K562 (cell line): ENCODE data around the gene P4HB. TPM values are rescaled to one million over a fixed set of nuclear protein-coding genes. Genes with fewer than 3 reads are reported as not detected.

Experiments used
- ATAC-seq: fragments of 200-7000 bp; cut with Tn5 transposase; 3 replicates; pipeline ENCODE4 v1.9.1; 2020; ENCODE audit warnings: moderate library complexity
- BruUV-seq: library from RNA; stranded (reverse); fragments of 400-500 nt; replicated peaks from 2 replicates; lab custom pipeline; 2021; lab: Mats Ljungman, UMichigan
- CTCF ChIA-PET: fragments of 300-600 bp; formaldehyde crosslinking; extraction: SDS; loops from one replicate; lab custom pipeline; 2021; ENCODE audit warnings: low intra/inter-chr PET ratio; lab: Yijun Ruan, JAX
- POLR2A ChIA-PET: fragments of 300-600, 350-650 bp; sonication (Branson Sonifier 250); formaldehyde crosslinking; extraction: SDS; loops from one replicate; lab custom pipeline; 2021; ENCODE audit warnings: antibody characterized with exemption, inconsistent platforms; lab: Yijun Ruan, JAX
- DNase-seq, 4 experiments: peaks; one replicate each; pipeline versions ENCODE4 v3.0.0 to v3.0.0-alpha.2; 2011 to 2018; ENCODE audit warnings: low spot score in 3 of 4, mixed read lengths in 3 of 4; ENCODE audit errors: extremely low read depth in 1 of 4
- FAIRE-seq: peaks from 2 replicates; lab custom pipeline; 2011; peaks lifted over from hg19 to GRCh38; lab: Jason Lieb, UNC
- H2AFZ ChIP-seq: 2 replicates; pipeline ENCODE4 v1.6.0; 2011; ENCODE audit warnings: low read depth, low read length, control low read depth, inconsistent platforms
- H3K27ac ChIP-seq: fragments of 200-600 bp; 3 replicates; pipeline ENCODE4 v1.8.0; 2011; ENCODE audit warnings: low read depth, mild to moderate bottlenecking, control low read depth, inconsistent platforms, low read length, moderate library complexity, mixed read lengths; ENCODE audit errors: extremely low read depth
- H3K27me3 ChIP-seq, 2 experiments: fragments of 300-600 bp in 1 of 2; 2 replicates in 1 of 2; 3 replicates in 1 of 2; pipeline versions ENCODE4 v1.6.0 to v1.8.0; 2011; ENCODE audit warnings: inconsistent platforms in 2 of 2, low read length in 2 of 2, mild to moderate bottlenecking in 1 of 2, mixed read lengths in 1 of 2, moderate library complexity in 1 of 2; ENCODE audit not compliant: control insufficient read depth in 2 of 2, insufficient read depth in 2 of 2
- H3K36me3 ChIP-seq: fragments of 300-600 bp; 3 replicates; pipeline ENCODE4 v1.8.0; 2011; ENCODE audit warnings: mild to moderate bottlenecking, low read length, inconsistent platforms; ENCODE audit not compliant: control insufficient read depth, insufficient read depth
- H3K4me1 ChIP-seq, 2 experiments: fragments of 200-600 bp in 1 of 2; replicated peaks in 1 of 2; 2 replicates in 1 of 2; 3 replicates in 1 of 2; pipeline versions ENCODE4 v1.5.1 to v1.8.0; 2011; ENCODE audit warnings: inconsistent platforms in 2 of 2, low read length in 2 of 2, mild to moderate bottlenecking in 1 of 2, mixed read lengths in 1 of 2, moderate library complexity in 1 of 2; ENCODE audit not compliant: control insufficient read depth in 2 of 2, insufficient read depth in 2 of 2
- H3K4me2 ChIP-seq: 2 replicates; pipeline ENCODE4 v1.6.1; 2011; ENCODE audit warnings: low read length, control low read depth, inconsistent platforms, mixed read lengths; ENCODE audit not compliant: insufficient read depth
- H3K4me3 ChIP-seq: fragments of 200-600 bp; sonication (generic), shearing (Covaris generic); 2 replicates; pipeline ENCODE4 v1.5.1; 2016; ENCODE audit warnings: control low read depth, inconsistent platforms
- H3K79me2 ChIP-seq: fragments of 200-600 bp; 3 replicates; pipeline ENCODE4 v1.8.0; 2011; ENCODE audit warnings: low read length, inconsistent platforms; ENCODE audit not compliant: control insufficient read depth, insufficient read depth
- H3K9ac ChIP-seq, 2 experiments: 2 replicates each; pipeline versions ENCODE4 v1.6.0 to v1.6.1; 2011; ENCODE audit warnings: low read depth in 2 of 2, low read length in 2 of 2, control low read depth in 1 of 2, inconsistent platforms in 1 of 2, mild to moderate bottlenecking in 1 of 2, mixed read lengths in 1 of 2; ENCODE audit not compliant: insufficient read depth in 1 of 2
- H3K9me1 ChIP-seq: one replicate; pipeline ENCODE4 v1.6.0; 2011; ENCODE audit warnings: inconsistent platforms, mild to moderate bottlenecking, low read length, moderate library complexity; ENCODE audit not compliant: control insufficient read depth, insufficient read depth
- H3K9me3 ChIP-seq: replicated peaks from 2 replicates; pipeline ENCODE4 v1.5.1; 2011; ENCODE audit warnings: low read depth, low read length, inconsistent platforms; ENCODE audit not compliant: control insufficient read depth, insufficient read depth
- H4K20me1 ChIP-seq: replicated peaks from 2 replicates; pipeline ENCODE4 v1.6.1; 2011; ENCODE audit warnings: low read length, inconsistent platforms, mixed read lengths; ENCODE audit not compliant: control insufficient read depth, insufficient read depth
- BMI1 ChIP-seq: fragments of 150-350 bp; IDR thresholded peaks from 2 replicates; pipeline ENCODE4 v1.6.1; 2014; ENCODE audit warnings: low read length
- FOSL1 ChIP-seq: fragments of 200-800 bp; sonication (Bioruptor generic); conservative IDR thresholded peaks from 2 replicates; pipeline ENCODE4 v1.6.1; 2016; ENCODE audit warnings: missing genetic modification characterization, missing compliant biosample characterization
- FUS ChIP-seq: fragments of 200-400 bp; formaldehyde crosslinking; optimal IDR thresholded peaks from 2 replicates; pipeline ENCODE3; 2017; ENCODE audit warnings: low read depth, low read length
- HNRNPK ChIP-seq: fragments of 200-400 bp; formaldehyde crosslinking; IDR thresholded peaks from one replicate; pipeline ENCODE4 v1.6.1; 2018; ENCODE audit warnings: mild to moderate bottlenecking, low read depth, low read length; ENCODE audit not compliant: poor library complexity, severe bottlenecking
- MIER1 ChIP-seq: fragments of 450-650 bp; IDR thresholded peaks from 2 replicates; pipeline ENCODE4 v1.6.1; 2016; ENCODE audit warnings: antibody characterized with exemption, mild to moderate bottlenecking, low read depth
- NFRKB ChIP-seq: fragments of 450-650 bp; IDR thresholded peaks from 2 replicates; pipeline ENCODE4 v1.6.1; 2016; ENCODE audit warnings: low read depth
- NRF1 ChIP-seq, 2 experiments: fragments of 450-650 bp; IDR thresholded peaks in 1 of 2; conservative IDR thresholded peaks in 1 of 2; 2 replicates each; pipeline ENCODE4 v1.6.1; 2014; ENCODE audit warnings: mild to moderate bottlenecking in 2 of 2
- POLR2A ChIP-seq: fragments of 450-650 bp; conservative IDR thresholded peaks from 2 replicates; pipeline ENCODE4 v1.6.1; 2016
- RBFOX2 ChIP-seq: fragments of 200-400 bp; formaldehyde crosslinking; IDR thresholded peaks from 2 replicates; pipeline ENCODE4 v1.6.1; 2017; ENCODE audit warnings: low read depth, mild to moderate bottlenecking, low read length, moderate library complexity
- SIRT6 ChIP-seq: IDR thresholded peaks from one replicate; pipeline ENCODE4 v1.6.1; 2012; ENCODE audit warnings: low read depth, mild to moderate bottlenecking, control low read depth, inconsistent platforms, low read length, moderate library complexity
- TCF7L2 ChIP-seq: fragments of 150-350 bp; IDR thresholded peaks from 2 replicates; pipeline ENCODE4 v1.6.1; 2016; ENCODE audit warnings: low read depth, mild to moderate bottlenecking, low read length, moderate library complexity
- ZBTB17 ChIP-seq: fragments of 450-650 bp; formaldehyde crosslinking; IDR thresholded peaks from 2 replicates; pipeline ENCODE4 v1.4.0; 2020; ENCODE audit warnings: mild to moderate bottlenecking
- ZNF121 ChIP-seq: sonication (generic); formaldehyde crosslinking; conservative IDR thresholded peaks from 2 replicates; pipeline ENCODE4 v1.8.0; 2022; ENCODE audit warnings: missing genetic modification reagents
- ZNF217 ChIP-seq: sonication (generic); formaldehyde crosslinking; IDR thresholded peaks from 2 replicates; pipeline ENCODE4 v1.8.0; 2022; ENCODE audit warnings: mild to moderate bottlenecking, missing genetic modification reagents
- WGBS: fragments of 100-300 bp; shearing (Covaris generic); methylation state at CpG from one replicate; pipeline ENCODE4 v1.1.6; 2016; ENCODE audit warnings: low coverage, mixed read lengths; ENCODE audit not compliant: insufficient coverage; ENCODE audit errors: missing lambda C conversion rate; 5-methylcytosine and 5-hydroxymethylcytosine counted together
- in situ Hi-C: fragments of 300-500 bp; cut with MboI; formaldehyde crosslinking; loops from 4 replicates; pipeline ENCODE4 v1.15.0; 2018; ENCODE audit warnings: inconsistent platforms, mixed read lengths
- intact Hi-C: fragments of 100-400 bp; cut with micrococcal nuclease; formaldehyde crosslinking; loops from 2 replicates; pipeline ENCODE4 v1.14.2; 2022
- polyA plus RNA-seq, 8 experiments: library from polyadenylated mRNA; depleted of rRNA in 4 of 8; stranded (reverse) in 5 of 8; unstranded in 3 of 8; fragments of >200 nt; fragmentation: Nextera tagmentation in 2 of 8; fragmentation: Illumina TruSeq in 1 of 8; extraction: Ambion mirVana in 2 of 8; extraction: Trizol in 1 of 8; gene quantifications; 2 replicates each; pipeline versions ENCODE4 v1.2.1 to v1.2.3, GENCODE V29; 2011 to 2014; ENCODE audit warnings: inconsistent platforms in 1 of 8, missing spikeins in 1 of 8
- total RNA-seq, 7 experiments: library from RNA; depleted of rRNA in 6 of 7; stranded (reverse); fragments of >200 nt in 6 of 7; fragmentation: Illumina TruSeq in 2 of 7; extraction: Trizol in 2 of 7; gene quantifications; 2 replicates each; pipeline versions ENCODE4 v1.2.1 to v1.2.3, GENCODE V29; 2011 to 2021; ENCODE audit warnings: low replicate concordance in 1 of 7
- TF ChIP-seq, protein P1 (sequence below): sonication (generic); formaldehyde crosslinking; IDR thresholded peaks from 2 replicates; pipeline ENCODE4 v1.8.0; 2023; ENCODE audit warnings: missing genetic modification reagents, mild to moderate bottlenecking, borderline replicate concordance
- TF ChIP-seq, protein P2 (sequence below): fragments of 450-650 bp; IDR thresholded peaks from 2 replicates; pipeline ENCODE4 v1.7.1; 2018; ENCODE audit warnings: mild to moderate bottlenecking, low read depth; ENCODE audit not compliant: partially characterized antibody

P4HB gene
- total and polyA plus RNA-seq, 9 of the 15 experiments (the other 6 are each of a cell fraction or from before 2014, with no cell fraction given), result 4.4 to 645 (median 325) TPM

DNA sequence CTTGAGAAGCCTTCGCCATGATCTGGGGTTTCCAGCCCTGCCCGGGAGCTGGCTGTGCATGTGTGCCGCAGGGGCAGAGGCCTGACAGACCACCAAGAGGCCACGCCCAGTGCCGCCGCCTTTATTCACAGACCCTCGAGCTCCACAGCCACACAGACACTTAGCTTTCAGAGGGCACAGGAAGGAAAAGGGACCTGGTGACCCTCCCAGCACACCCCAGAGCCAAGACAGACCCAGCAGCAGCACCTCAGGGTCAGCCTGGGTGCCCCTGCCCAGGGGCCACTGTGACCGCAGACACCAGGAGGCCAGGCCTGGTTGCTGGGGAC is 38.1 kb downstream of the P4HB start:
- Histone ChIP-seq H3K79me2 (no peaks in the 10 kb centered on the region), H3K4me1 (peaks cover 19 to 70% of the 10 kb centered on the region in 2 experiments), H2AFZ (peak overlapping the region; percentile 90), H3K4me3 (no peak overlapping the region), H3K27ac (peak overlapping the region; percentile 84), H3K27me3 (no peaks in the 10 kb centered on the region), H3K9me1 (no peaks in the 10 kb centered on the region), H3K9ac (peak overlapping the region; percentile 69 to 93), H3K4me2 (peak overlapping the region; percentile 67; the same call in 1 of the 2 replicates), H3K9me3 (no peaks in the 10 kb centered on the region), H4K20me1 (no peaks in the 10 kb centered on the region), H3K36me3 (no peaks in the 10 kb centered on the region)
- peak; percentile 6; the same call in 2 of the 3 replicates for ATAC-seq
- FAIRE-seq, result no peak
- WGBS, result 43% methylated on average over 7 of the region's 8 CpGs
- no peak for DNase-seq
- BruUV-seq, result no TSS peak
- intact Hi-C loops, result loop anchor here (5.0 kb wide), 1 partner anchor 40 kb away; the partner anchor contains the start of gene P4HB
- CTCF ChIA-PET, result interaction anchor here (0.7 kb wide), 1 partner anchor 89 kb away, joined by 4 read pairs; no protein-coding TSS in a partner anchor
- POLR2A ChIA-PET, result interaction anchor here (0.6 to 1.2 kb wide), 12 partner anchors 11 to 97 kb away, joined by 3 to 5 read pairs (median 3); partner anchors contain the start of gene MCRIP1
- in situ Hi-C loops, result no loop called here
- TF ChIP-seq NRF1 (conservative IDR thresholded peaks at IDR 0.05 in 1 of 2, IDR thresholded peaks at IDR 0.05 in 1 of 2), result 0 out of 4 replicates have a peak, but pooled peaks of 1 of the 2 experiments have one; percentile 6
- peak; percentile 12; the same call in 1 of the 2 replicates for TF ChIP-seq RBFOX2
- TF ChIP-seq HNRNPK, result no peak
- no peak for TF ChIP-seq FUS
- no peak for TF ChIP-seq TCF7L2
- TF ChIP-seq MIER1, result no peak
- TF ChIP-seq FOSL1 (tag), result 0 out of 2 replicates have a peak, but pooled peaks have one; percentile 9
- no peak for TF ChIP-seq POLR2A
- TF ChIP-seq ZNF217 (CRISPR knock-in tag), result no peak
- TF ChIP-seq NFRKB, result 0 out of 2 replicates have a peak, but pooled peaks have one; percentile 53
- no peak for TF ChIP-seq ZNF121 (CRISPR knock-in tag)
- TF ChIP-seq, protein P1, sequence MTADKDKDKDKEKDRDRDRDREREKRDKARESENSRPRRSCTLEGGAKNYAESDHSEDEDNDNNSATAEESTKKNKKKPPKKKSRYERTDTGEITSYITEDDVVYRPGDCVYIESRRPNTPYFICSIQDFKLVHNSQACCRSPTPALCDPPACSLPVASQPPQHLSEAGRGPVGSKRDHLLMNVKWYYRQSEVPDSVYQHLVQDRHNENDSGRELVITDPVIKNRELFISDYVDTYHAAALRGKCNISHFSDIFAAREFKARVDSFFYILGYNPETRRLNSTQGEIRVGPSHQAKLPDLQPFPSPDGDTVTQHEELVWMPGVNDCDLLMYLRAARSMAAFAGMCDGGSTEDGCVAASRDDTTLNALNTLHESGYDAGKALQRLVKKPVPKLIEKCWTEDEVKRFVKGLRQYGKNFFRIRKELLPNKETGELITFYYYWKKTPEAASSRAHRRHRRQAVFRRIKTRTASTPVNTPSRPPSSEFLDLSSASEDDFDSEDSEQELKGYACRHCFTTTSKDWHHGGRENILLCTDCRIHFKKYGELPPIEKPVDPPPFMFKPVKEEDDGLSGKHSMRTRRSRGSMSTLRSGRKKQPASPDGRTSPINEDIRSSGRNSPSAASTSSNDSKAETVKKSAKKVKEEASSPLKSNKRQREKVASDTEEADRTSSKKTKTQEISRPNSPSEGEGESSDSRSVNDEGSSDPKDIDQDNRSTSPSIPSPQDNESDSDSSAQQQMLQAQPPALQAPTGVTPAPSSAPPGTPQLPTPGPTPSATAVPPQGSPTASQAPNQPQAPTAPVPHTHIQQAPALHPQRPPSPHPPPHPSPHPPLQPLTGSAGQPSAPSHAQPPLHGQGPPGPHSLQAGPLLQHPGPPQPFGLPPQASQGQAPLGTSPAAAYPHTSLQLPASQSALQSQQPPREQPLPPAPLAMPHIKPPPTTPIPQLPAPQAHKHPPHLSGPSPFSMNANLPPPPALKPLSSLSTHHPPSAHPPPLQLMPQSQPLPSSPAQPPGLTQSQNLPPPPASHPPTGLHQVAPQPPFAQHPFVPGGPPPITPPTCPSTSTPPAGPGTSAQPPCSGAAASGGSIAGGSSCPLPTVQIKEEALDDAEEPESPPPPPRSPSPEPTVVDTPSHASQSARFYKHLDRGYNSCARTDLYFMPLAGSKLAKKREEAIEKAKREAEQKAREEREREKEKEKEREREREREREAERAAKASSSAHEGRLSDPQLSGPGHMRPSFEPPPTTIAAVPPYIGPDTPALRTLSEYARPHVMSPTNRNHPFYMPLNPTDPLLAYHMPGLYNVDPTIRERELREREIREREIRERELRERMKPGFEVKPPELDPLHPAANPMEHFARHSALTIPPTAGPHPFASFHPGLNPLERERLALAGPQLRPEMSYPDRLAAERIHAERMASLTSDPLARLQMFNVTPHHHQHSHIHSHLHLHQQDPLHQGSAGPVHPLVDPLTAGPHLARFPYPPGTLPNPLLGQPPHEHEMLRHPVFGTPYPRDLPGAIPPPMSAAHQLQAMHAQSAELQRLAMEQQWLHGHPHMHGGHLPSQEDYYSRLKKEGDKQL (CRISPR knock-in tag), result no peak
- TF ChIP-seq BMI1, result no peak
- TF ChIP-seq, protein P2, sequence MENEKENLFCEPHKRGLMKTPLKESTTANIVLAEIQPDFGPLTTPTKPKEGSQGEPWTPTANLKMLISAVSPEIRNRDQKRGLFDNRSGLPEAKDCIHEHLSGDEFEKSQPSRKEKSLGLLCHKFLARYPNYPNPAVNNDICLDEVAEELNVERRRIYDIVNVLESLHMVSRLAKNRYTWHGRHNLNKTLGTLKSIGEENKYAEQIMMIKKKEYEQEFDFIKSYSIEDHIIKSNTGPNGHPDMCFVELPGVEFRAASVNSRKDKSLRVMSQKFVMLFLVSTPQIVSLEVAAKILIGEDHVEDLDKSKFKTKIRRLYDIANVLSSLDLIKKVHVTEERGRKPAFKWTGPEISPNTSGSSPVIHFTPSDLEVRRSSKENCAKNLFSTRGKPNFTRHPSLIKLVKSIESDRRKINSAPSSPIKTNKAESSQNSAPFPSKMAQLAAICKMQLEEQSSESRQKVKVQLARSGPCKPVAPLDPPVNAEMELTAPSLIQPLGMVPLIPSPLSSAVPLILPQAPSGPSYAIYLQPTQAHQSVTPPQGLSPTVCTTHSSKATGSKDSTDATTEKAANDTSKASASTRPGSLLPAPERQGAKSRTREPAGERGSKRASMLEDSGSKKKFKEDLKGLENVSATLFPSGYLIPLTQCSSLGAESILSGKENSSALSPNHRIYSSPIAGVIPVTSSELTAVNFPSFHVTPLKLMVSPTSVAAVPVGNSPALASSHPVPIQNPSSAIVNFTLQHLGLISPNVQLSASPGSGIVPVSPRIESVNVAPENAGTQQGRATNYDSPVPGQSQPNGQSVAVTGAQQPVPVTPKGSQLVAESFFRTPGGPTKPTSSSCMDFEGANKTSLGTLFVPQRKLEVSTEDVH, result no peak
- no peak for TF ChIP-seq SIRT6
- TF ChIP-seq ZBTB17 (CRISPR knock-in tag), result no peak
